ENCODE data around the gene METTL15. TPM values are rescaled to one million over a fixed set of nuclear protein-coding genes. Genes with fewer than 3 reads are reported as not detected.
"Not testable (repeated sequence)": the region's sequence is repeated elsewhere in the genome, so short reads cannot be mapped to it uniquely, and the experiment has no call there.

METTL15 gene
- total RNA-seq, 2 donors from 2014 or later, result 5.2 to 8.2 TPM

DNA sequence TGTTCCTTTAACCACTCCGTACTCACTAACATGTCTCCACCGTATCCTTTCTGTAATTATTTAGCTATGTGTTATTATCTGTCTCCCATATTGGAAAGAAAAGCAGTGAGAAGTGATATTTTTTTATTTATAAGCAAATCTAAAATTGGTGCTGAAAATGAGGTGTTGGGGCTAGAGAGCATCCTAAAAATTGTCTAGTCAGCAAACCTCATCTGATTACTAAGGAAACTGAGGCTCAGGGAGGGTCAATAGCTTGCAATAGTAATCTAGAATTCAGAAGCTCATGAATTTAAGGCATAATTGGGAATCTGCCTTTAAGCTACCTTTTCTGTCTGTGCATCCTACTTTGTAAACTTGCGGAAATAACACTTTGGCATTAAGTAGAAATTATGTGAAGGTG lies 190.0 kb downstream of the METTL15 start:
- H3K27ac ChIP-seq, result no peak overlapping the region
- WGBS, 2 donors, result 94 to 99% methylated on average over 3 of the region's 3 CpGs
- no peaks in the 10 kb centered on the region for H3K4me1 ChIP-seq
- H3K9me3 ChIP-seq, result no peaks in the 10 kb centered on the region
- no peaks in the 10 kb centered on the region for H3K27me3 ChIP-seq
- DNase-seq (no peak), ATAC-seq (no peak)
- no peak for TF ChIP-seq POLR2A (IDR thresholded peaks at IDR 0.05)
- TF ChIP-seq, protein P1, sequence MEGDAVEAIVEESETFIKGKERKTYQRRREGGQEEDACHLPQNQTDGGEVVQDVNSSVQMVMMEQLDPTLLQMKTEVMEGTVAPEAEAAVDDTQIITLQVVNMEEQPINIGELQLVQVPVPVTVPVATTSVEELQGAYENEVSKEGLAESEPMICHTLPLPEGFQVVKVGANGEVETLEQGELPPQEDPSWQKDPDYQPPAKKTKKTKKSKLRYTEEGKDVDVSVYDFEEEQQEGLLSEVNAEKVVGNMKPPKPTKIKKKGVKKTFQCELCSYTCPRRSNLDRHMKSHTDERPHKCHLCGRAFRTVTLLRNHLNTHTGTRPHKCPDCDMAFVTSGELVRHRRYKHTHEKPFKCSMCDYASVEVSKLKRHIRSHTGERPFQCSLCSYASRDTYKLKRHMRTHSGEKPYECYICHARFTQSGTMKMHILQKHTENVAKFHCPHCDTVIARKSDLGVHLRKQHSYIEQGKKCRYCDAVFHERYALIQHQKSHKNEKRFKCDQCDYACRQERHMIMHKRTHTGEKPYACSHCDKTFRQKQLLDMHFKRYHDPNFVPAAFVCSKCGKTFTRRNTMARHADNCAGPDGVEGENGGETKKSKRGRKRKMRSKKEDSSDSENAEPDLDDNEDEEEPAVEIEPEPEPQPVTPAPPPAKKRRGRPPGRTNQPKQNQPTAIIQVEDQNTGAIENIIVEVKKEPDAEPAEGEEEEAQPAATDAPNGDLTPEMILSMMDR (IDR thresholded peaks at IDR 0.05), result no peak
- peaks cover 0 to 2% of the 10 kb centered on the region in 2 donors for H3K36me3 ChIP-seq (replicated peaks in 1 of 2; ENCODE audit: insufficient read depth in 1 of 2, low read depth in 2 of 2)
- intact Hi-C loops (cut with DNase I), result no loop called here
- no peak overlapping the region for H3K4me3 ChIP-seq

DNA sequence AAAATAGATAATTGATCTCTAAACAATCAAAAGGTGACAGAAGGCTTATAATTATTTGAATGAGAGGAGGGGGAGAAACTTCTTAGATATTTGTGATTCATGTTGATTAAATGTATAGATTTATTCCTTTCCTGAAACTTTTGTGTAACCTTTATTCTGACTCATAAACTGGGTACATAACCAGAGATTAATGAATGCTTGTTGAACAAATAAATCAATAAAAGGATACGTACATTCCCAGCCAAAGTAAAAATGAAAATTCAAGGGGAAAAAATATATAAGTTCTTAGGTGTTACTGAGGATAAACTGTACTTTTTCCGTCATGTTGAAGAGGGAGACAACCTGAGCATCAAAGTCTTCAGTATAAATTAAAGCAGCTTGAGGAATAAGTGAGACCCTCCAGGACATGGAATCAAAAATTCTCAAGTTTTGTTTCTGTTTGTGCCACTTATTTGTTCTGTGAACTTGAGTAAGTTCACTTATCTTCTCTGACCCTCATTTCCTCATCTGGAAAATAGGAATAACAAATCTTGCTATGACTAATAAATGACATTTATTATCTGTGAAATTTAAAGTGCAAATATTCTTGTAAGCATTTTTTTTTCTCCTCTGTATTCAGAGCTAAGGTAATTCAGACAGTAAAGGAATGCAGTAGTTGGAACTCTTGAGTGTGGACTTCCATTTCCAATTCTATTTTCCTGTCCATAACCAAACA lies 195.4 kb downstream of the METTL15 start:
- no peak overlapping the region for H3K27ac ChIP-seq
- H3K9me3 ChIP-seq, result no peaks in the 10 kb centered on the region
- no peaks in the 10 kb centered on the region for H3K36me3 ChIP-seq (replicated peaks in 1 of 2; ENCODE audit: insufficient read depth in 1 of 2, low read depth in 2 of 2)
- no peaks in the 10 kb centered on the region for H3K27me3 ChIP-seq
- DNase-seq (no peak), ATAC-seq (no peak)
- TF ChIP-seq, protein P1 (IDR thresholded peaks at IDR 0.05), result no peak
- TF ChIP-seq POLR2A (IDR thresholded peaks at IDR 0.05), result no peak
- no peaks in the 10 kb centered on the region for H3K4me1 ChIP-seq
- intact Hi-C loops (cut with DNase I), result no loop called here
- no peak overlapping the region for H3K4me3 ChIP-seq
- WGBS, 2 donors, result 56 to 64% methylated on average over 2 of the region's 2 CpGs

DNA sequence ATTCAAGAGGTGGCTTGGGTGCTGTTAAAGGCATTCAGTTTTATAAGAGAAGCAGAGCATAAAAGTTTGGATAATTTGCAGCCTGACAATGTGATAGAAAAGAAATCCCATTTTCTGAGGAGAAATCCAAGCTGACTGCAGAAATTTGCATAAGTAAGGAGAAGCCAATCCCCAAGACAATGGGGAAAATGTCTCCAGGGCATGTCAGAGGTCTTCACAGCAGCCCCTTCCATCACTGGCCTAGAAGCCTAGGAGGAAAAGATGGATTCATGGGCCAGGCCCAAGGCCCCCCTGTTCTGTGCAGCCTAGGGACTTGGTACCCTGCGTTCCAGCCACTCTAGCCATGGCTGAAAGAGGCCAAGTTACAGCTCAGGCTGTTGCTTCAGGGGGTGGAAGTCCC lies 207.3 kb downstream of the METTL15 start:
- no peak overlapping the region for H3K4me3 ChIP-seq
- no peak overlapping the region for H3K27ac ChIP-seq
- 89% methylated on average over 1 of the region's 1 CpG; no CpG with 5 or more reads in 1 of the 2 donors for WGBS, 2 donors
- no peaks in the 10 kb centered on the region for H3K4me1 ChIP-seq
- no peak for TF ChIP-seq POLR2A (IDR thresholded peaks at IDR 0.05)
- TF ChIP-seq, protein P1 (IDR thresholded peaks at IDR 0.05), result no peak
- H3K27me3 ChIP-seq, result no peaks in the 10 kb centered on the region
- no peak for ATAC-seq
- DNase-seq, result no peak
- H3K9me3 ChIP-seq, result no peaks in the 10 kb centered on the region
- intact Hi-C loops (cut with DNase I), result no loop called here
- H3K36me3 ChIP-seq (replicated peaks in 1 of 2; ENCODE audit: insufficient read depth in 1 of 2, low read depth in 2 of 2), result no peaks in the 10 kb centered on the region

DNA sequence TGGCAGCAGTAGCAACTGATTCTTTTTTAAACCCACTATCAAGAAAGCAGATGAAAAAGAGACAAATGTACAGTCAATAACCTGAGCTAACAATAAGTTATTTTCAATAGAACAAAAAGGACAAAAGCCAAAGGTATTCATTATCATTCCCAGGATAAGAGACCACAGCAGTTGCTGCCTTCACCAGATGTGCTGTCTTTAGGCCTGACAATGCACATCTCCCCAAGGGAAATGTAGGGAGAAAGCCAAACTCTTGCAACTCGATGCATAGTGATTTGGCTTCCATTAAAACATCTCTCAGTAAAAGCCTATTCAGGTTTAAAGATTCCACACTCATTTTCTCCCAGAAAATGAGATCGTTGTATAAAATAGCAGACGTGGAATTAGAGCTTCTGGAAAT lies 210.7 kb downstream of the METTL15 start:
- no peaks in the 10 kb centered on the region for H3K36me3 ChIP-seq (replicated peaks in 1 of 2; ENCODE audit: insufficient read depth in 1 of 2, low read depth in 2 of 2)
- no peak overlapping the region for H3K27ac ChIP-seq
- H3K4me1 ChIP-seq, result no peaks in the 10 kb centered on the region
- intact Hi-C loops (cut with DNase I), result no loop called here
- ATAC-seq, result no peak
- WGBS, 2 donors, result 87 to 94% methylated on average over 3 of the region's 3 CpGs
- TF ChIP-seq, protein P1 (IDR thresholded peaks at IDR 0.05), result no peak
- H3K4me3 ChIP-seq, result no peak overlapping the region
- H3K27me3 ChIP-seq, result no peaks in the 10 kb centered on the region
- no peak for DNase-seq
- no peaks in the 10 kb centered on the region for H3K9me3 ChIP-seq

DNA sequence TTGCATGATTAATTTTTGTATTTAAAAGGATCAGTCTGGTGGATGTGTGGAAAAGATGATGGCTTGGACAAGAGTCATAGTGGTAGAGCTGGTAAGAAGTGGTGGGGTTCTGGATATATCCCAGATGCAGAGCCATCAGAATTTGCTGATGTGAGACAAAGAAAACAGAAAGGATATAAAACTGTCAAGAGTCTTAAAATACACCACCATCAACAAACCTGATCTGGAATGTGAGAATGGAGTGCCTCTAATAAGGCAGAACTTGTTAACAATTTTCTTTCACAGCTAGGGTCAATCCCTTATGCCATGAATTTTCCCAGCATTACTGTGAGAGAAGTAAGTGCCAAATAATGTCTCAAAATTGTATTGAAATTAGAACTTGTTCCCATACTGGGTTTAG lies 215.4 kb downstream of the METTL15 start:
- H3K9me3 ChIP-seq, result no peaks in the 10 kb centered on the region
- H3K27me3 ChIP-seq, result no peaks in the 10 kb centered on the region
- no peaks in the 10 kb centered on the region for H3K36me3 ChIP-seq (replicated peaks in 1 of 2; ENCODE audit: insufficient read depth in 1 of 2, low read depth in 2 of 2)
- no peak for TF ChIP-seq POLR2A (IDR thresholded peaks at IDR 0.05)
- TF ChIP-seq, protein P1 (IDR thresholded peaks at IDR 0.05), result no peak
- ATAC-seq (no peak), DNase-seq (no peak)
- H3K4me1 ChIP-seq, result no peaks in the 10 kb centered on the region
- no peak overlapping the region for H3K27ac ChIP-seq
- H3K4me3 ChIP-seq, result no peak overlapping the region
- intact Hi-C loops (cut with DNase I), result no loop called here

DNA sequence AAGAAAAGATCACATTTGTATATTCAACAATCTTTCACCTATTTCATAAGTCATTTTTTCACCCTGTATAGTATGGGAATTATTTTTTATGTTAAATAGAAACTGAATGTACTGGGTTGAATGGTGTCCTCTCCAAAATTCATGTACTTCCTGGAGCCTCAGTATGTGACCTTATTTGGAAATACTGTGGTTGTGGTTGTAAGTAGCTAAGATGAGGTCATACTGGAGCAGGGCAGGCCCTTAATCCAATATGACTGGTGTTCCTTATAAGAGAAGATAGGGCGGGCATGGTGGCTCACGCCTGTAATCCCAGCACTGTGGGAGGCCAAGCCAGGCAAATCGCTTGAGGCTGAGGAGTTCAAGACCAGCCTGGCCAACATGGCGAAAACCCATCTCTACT lies 224.2 kb downstream of the METTL15 start:
- H3K4me1 ChIP-seq; H3K27me3 ChIP-seq; intact Hi-C loops (cut with DNase I); H3K4me3 ChIP-seq; H3K9me3 ChIP-seq; ATAC-seq; H3K27ac ChIP-seq; DNase-seq; H3K36me3 ChIP-seq (replicated peaks in 1 of 2; ENCODE audit: insufficient read depth in 1 of 2, low read depth in 2 of 2): not testable (repeated sequence)
- 100% methylated on average over 2 to 4 of the region's 4 CpGs for WGBS, 2 donors
